ENCODE measurements around the gene CBX3.
"Not testable (repeated sequence)": the region's sequence is repeated elsewhere in the genome, so short reads cannot be mapped to it uniquely, and the experiment has no call there.

The CBX3 gene

DNA sequence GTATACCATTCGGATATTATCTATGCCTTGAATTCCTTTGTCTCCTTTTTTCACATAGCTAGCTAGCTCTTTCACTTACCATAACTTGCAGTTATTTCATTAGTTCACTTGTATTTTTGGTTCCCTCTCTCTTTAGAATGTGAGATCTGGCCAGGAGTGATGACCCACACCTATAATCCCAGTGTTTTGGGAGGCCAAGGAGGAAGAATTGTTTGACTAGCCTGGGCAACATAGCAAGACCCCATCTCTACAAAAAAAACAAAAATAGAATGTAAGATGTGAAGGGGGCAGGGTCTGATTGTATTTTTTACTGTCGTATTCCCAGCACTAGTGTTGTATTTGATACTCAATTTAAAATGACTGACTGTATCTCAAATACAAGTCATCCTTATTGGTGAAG lies 29.9 kb upstream of the CBX3 start:
- DNase-seq: no peak

DNA sequence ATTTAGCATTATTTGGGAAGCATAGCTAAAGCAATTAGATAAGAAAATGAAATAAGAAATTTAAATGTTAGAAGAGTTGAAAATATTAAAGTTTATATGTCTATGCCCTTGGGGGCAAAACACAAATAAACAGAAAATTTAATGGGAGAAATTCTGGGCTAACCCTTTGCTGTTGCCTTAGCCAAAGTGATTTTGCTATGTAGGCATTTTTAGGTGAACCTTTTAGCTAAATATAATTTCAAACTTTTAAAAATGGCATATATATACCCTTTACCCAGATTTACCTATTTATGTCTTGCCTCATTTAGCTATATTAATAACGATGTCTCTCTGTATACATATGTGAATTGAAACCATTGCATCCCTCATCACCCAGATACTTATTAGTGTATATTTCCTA lies 29.5 kb upstream of the CBX3 start:
- DNase-seq: no peak

DNA sequence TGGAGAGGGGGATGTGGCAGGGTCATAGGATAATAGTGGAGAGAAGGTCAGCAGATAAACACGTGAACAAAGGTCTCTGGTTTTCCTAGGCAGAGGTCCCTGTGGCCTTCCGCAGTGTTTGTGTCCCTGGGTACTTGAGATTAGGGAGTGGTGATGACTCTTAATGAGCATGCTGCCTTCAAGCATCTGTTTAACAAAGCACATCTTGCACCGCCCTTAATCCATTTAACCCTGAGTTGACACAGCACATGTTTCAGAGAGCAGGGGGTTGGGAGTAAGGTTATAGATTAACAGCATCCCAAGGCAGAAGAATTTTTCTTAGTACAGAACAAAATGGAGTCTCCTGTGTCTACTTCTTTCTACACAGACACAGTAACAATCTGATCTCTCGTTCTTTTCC lies 25.6 kb upstream of the CBX3 start:
- not testable (repeated sequence) for DNase-seq

DNA sequence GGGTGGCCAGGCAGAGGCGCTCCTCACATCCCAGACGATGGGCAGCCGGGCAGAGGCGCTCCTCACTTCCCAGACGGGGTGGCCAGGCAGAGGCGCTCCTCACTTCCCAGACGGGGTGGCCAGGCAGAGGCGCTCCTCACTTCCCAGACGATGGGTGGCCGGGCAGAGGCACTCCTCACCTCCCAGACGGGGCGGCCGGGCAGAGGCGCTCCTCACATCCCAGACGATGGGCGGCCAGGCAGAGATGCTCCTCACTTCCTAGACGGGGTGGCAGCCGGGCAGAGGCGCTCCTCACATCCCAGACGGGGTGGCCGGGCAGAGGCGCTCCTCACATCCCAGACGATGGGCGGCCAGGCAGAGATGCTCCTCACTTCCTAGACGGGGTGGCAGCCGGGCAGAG lies 24.8 kb upstream of the CBX3 start:
- DNase-seq: not testable (repeated sequence)

DNA sequence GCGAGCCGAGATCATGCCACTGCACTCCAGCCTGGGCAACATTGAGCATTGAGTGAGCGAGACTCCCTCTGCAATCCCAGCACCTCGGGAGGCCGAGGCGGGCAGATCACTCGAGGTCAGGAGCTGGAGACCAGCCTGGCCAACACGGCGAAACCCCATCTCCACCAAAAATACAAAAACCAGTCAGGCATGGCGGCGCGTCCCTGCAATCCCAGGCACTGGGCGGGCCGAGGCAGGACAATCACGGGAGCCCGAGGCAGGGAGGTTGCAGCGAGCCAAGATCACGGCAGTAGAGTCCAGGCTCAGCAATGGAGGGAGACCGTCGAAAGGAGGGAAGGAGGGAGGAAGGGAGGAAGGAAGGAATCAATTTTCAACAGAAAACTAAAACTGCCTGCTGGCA lies 24.3 kb upstream of the CBX3 start:
- DNase-seq: not testable (repeated sequence)

DNA sequence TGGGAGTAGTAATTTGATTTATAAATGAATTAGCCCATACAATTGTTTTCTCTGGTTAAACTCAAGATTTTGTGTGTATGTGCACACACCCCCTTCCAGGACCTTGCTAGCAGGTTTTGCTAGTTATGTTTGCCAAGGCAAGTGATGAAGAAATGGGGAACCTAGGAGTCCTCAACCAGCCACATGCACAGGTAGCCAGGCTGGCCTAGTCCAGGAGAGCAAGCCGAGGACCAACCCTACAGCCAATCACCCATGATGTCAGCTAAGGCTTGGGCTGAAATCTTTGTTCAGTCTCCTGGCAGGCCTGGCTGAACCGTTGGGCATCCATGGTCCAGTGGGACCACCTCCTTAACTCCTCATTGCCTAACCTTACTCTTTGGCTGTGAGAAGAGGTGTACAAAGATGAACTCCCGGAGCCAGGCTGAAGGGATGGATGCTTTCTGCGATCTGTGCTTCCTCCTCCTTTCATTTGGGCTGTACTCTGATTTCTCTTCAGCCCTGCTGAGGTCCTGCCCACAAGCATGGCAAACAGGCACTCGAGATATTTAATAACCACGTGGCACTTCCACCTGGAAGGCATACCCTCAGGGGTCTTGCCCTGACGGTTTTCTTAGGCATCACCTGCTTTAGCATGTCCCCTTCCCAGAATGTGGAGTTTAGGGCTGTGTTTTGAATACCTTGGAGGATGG lies 23.1 kb upstream of the CBX3 start:
- DNase-seq: no peak

DNA sequence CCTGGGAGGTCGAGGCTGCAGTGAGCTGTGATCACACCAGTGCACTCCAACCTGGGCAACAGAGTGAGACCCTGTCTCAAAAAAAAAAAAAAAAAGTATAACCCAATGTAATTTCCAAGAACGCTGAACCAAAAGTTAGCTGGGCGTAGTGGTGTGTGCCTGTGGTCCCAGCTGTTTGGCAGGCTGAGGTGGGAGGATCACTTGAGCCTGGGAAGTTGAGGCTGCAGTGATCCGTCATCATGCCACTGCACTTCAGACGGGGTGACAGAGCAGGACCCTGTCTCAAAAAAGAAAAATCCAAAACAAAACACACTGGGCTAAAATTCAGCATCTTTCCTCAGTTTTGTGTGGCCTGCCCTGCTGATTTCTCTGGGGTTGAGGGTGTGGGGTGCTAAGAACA lies 22.1 kb upstream of the CBX3 start:
- no peak for DNase-seq

DNA sequence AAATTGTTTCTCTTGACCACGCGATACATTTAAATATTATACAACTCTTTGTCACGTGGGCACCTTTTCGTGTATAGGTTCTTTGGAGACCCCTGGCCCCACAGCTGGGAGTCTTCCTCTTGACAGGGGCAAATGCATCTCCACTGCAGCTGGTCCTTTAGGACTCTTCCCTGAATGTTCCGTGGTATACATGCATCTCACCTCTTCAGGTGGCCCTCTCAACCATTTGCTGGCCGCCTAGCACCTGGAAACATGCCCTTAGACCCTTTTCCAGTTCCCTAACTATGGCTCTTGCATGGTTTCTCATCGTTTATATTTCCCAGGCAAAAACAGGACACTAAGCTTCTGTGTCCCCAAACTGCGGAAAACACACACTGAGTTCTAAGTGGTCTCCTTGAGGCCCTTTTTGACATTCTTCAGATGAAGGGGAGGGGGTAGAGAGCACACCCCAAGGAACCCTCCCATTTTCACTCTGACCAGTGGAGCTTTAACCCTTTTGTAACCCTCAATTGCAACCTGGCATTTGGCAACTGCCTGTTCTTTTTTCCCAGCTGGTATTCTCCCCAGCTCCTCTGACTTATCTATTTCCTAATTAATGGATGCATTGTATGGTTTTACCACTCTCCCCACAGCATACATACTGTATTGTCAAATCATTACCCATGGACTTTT lies 21.6 kb upstream of the CBX3 start:
- no peak for DNase-seq

DNA sequence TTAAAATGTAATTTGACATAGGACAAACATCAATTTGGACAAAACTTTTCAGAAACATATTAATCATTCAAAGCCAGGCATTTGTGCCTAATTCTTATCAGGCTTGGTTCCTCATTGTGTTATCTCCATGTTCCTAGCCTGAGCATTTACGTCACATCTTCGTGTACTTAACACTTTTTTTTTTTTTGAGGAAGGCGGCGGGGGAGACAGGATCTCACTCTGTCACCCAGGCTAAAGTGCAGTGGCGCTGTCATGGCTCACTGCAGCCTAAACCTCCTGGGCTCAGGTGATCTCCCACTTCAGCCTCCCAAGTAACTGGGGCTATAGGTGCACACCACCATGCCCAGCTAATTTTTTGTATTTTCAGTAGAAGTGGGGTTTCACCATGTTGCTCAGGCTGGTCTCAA lies 20.8 kb upstream of the CBX3 start:
- no peak for DNase-seq

DNA sequence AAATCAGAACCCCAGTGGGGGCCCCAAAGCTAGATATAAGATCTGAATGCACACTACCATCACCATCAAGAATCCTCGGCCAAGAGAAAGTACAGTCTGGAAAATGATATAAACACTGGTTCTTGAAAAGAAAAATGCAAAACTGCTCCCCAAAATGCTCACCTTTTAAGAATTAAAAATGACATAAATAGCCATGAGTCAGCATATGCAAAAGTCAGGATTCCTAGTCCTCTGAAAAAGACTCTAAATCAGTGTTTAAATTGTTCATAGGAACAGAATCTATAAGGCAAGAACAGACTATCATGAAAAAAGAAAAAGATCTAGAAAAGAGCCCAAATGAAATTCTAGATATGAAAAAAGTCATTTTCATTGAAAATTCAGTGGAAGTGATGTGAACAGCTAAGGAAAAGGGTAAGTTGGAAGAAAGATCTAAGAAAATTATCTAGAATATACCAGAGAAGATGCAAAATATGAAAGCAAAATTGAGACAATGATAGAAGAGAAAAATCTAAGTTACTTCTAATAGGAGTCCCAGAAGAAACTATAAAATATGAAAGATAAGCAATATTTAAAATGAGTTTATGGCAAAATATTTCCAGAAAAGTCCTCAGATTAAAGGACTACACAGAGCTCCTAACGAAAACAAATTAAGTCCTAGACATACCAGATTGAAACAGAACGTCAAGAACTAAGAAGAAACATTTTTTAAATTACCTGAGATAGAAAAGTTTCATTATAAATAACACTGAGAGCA lies 19.9 kb upstream of the CBX3 start:
- DNase-seq: no peak

DNA sequence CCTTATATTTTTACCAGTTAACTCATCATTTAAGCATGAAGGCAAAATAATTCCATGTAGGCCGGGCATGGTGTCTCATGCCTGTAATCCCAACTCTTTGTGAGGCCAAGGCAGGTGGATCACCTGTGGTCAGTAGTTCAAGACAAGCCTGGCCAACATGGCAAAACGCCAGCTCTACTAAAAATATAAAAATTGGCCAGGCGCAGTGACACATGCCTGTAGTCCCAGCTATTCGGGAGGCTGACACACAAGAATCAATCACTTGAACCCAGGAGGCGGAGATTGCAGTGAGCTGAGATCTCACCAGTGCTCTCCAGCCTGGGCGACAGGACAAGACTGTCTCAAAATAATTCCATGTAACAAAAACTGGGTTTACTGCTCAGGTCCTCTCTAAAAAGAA lies 19.3 kb upstream of the CBX3 start:
- no peak for DNase-seq

DNA sequence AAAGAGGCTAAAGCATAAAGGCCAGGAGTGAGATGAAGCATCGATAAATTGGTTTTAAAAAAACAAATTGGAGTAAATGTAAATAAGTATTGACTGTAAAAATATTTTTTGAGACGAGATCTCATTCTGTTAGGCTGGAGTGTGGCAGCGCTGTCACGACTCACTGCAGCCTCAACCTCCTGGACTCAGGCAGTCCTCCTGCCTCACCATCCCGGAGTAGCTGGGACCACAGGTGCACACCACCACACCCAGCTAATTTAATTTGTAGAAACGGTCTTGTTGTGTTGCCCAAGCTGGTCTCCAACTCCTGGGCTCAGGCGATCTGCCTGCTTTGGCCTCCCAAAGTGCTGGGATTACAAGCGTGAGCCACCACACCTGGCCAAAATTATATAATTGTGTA lies 18.8 kb upstream of the CBX3 start:
- DNase-seq: no peak

DNA sequence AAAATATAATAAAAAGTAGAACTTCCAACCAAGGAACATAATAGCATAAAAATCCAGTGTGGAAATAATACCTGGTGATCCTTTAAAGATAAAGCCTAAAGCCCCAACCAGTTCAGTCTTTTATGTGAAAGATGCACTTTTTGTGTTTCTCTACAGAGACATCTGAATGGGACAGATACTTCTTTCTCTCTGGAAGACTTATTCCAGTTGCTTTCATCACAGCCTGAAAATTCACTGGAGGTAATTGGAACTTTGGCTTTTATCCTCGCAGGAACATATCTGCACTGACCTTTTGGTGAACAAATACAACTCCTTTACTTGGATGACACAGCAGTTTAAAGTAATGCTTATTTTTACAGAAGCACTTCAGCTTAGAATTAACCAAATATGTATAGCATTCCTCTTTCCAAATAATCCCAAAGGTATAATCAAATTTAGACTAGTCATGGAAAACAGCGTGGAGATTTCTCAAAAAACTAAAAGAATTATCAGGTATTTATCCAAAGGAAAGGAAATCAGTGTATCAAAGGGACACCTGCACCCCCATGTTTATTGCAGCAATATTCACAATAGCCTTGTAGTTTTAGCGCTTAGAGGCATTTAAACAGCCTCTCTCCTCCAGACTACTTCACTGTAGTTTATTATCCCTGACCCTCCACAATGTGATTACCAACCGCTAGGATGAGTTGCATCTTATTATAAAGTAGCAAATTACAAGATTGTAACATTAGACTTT lies 17.8 kb upstream of the CBX3 start:
- no peak for DNase-seq

DNA sequence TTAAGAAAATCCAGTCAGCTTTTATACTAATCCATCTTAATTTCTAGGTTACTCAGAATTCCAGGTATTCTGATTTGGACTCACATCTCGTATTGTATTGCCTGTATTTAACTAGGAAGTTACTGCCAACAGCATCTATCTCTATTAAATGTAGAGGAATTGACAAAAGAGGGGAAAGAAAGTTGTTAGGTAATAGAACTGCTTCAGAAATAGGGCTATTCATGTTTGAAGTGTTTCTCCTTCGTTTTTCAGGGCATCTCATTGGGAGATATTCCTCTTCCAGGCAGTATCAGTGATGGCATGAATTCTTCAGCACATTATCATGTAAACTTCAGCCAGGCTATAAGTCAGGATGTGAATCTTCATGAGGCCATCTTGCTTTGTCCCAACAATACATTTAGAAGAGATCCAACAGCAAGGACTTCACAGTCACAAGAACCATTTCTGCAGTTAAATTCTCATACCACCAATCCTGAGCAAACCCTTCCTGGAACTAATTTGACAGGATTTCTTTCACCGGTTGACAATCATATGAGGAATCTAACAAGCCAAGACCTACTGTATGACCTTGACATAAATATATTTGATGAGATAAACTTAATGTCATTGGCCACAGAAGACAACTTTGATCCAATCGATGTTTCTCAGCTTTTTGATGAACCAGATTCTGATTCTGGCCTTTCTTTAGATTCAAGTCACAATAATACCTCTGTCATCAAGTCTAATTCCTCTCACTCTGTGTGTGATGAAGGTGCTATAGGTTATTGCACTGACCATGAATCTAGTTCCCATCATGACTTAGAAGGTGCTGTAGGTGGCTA lies 17.1 kb upstream of the CBX3 start:
- DNase-seq: not testable (repeated sequence)

DNA sequence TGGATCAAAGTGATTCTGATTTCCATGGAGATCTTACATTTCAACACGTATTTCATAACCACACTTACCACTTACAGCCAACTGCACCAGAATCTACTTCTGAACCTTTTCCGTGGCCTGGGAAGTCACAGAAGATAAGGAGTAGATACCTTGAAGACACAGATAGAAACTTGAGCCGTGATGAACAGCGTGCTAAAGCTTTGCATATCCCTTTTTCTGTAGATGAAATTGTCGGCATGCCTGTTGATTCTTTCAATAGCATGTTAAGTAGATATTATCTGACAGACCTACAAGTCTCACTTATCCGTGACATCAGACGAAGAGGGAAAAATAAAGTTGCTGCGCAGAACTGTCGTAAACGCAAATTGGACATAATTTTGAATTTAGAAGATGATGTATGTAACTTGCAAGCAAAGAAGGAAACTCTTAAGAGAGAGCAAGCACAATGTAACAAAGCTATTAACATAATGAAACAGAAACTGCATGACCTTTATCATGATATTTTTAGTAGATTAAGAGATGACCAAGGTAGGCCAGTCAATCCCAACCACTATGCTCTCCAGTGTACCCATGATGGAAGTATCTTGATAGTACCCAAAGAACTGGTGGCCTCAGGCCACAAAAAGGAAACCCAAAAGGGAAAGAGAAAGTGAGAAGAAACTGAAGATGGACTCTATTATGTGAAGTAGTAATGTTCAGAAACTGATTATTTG lies 16.3 kb upstream of the CBX3 start:
- DNase-seq: no peak

DNA sequence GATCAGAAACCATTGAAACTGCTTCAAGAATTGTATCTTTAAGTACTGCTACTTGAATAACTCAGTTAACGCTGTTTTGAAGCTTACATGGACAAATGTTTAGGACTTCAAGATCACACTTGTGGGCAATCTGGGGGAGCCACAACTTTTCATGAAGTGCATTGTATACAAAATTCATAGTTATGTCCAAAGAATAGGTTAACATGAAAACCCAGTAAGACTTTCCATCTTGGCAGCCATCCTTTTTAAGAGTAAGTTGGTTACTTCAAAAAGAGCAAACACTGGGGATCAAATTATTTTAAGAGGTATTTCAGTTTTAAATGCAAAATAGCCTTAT lies 15.7 kb upstream of the CBX3 start:
- DNase-seq: no peak

DNA sequence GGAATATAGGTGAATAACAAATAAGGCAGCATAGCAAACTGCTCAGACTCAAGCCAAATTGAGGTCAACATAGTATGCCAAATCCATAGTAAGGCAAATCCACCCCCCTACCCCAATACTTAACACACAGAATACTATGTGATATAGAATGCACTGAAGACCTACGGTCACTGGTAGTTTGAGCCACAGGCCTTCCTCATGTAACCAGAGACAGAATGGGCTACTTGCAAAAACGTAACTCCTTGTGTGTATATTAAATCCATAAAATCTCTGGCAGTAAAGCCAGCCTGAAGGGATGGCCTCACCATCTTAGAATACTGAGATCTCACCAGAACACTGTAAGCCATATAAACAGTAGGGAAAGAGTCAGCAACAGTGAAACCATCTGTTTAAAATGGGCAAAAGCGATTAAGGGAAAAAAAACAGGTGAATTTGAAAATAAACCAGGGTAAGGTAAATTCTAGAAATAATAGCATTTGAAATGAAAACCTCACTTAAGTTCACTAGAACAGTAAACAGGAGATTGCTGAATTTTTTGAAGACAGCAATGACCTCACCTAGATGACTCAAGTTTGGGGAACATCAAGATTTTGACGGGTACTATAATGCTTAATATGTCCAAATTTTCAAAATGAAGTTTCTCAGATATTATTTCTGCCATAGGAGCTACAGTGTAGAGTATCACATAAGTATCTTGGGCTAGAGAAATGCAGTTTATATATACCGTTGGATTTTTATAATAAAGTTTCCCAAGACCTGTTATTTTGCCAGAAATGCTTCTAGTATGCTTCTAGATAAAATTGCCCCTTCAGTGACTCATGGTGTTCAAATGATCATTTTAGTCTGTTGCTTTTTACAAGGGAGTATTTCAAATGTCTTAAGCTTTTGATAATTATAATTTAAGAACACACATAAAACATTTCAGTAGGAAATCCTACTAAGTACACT lies 14.9 kb upstream of the CBX3 start:
- no peak for DNase-seq

DNA sequence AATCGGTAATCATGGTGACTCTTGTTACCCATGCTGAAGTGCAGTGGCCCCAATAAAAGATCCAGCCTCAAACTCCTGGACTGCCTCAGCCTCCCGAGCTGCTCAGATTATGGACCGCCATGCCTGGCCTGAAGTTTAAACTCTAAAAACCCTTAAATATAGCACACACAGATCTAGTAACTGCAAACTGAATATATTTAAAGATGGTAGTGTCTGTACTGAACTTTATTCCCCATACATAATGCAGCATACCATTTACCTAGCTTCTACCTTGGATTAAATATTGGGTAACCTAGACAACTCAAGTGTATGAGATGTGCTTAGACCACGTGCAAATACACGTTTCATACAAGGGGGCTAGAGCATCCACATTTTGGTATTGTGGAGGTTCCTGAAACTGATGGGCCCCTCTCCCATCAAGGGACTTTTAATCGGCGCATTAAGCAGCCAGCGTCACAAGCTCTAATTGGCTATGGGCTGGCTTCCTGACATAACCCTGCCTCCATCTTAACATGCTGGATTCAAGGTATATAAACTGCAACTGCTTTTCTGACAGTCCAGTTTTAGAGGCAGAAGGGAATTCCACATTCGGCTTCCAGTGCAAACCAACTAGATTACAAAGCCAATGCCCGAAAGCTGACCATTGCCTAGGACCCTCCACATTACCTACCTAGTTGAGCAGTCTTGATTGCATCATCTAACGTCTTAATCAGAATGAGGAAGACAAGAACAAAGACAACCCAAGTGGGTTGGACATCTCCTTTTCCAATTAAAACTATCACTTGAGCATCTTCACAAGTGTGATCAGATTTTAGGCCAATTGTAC lies 14.0 kb upstream of the CBX3 start:
- peak; percentile 30 to 32 for DNase-seq

DNA sequence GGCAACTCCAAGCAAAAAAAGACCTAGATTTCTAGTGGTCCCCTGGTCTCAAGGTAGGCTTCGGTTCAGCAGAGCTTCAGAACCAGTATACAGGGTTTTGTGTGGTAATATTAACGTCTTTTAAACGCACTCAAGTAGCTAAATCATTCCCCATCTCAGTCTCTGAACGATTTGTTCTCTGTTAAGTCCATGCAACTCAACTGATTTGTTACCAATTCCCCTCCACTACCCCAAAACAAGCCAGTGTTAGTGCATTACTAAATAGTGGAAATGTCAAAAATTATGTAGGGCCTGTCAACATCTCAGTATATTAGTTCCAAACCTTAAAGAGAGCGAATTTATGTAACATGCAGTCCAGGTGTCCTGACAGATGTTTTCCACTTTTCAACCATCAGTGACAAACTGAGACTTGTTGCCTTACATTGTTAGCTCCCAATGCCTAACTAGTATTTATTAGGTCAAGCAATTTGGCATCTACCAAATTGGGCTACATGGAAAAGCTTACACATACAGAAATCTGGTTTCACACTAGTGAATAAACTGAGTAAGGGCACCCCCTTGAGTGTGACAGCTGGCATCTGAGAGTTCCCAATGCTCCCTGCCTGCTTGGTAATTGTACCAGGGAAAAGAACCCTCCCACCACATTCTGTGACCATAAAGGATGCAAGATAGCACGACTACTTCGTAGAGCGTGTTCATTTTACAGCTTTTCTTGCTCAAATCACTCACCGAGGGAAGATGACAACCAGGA lies 13.2 kb upstream of the CBX3 start:
- DNase-seq: no peak

All from AML-193 (cell line).